ENCODE results near the gene MLC1.

Gene MLC1

GRCh38 chr22:50059881-50060262 lies 25.4 kb downstream of the MLC1 start:
- WGBS (ENCODE audit: insufficient coverage) = 94% methylated on average over 7 of the region's 7 CpGs
- Histone ChIP-seq H3K4me1 (ENCODE audit: control extremely low read depth in 1 of 4, control insufficient read depth in 4 of 4, insufficient read depth in 4 of 4, low read length in 3 of 4) (peaks cover 0 to 53% (median 28%) of the 10 kb centered on the region in 4 experiments), H3K27ac (ENCODE audit: insufficient read depth in 1 of 2, low read depth in 1 of 2, low read length in 2 of 2, poor library complexity in 1 of 2, severe bottlenecking in 2 of 2) (no peak overlapping the region), H3K4me3 (ENCODE audit: control insufficient read depth in 1 of 7, extremely low read depth in 1 of 7, insufficient read depth in 4 of 7, low read depth in 2 of 7, low read length in 6 of 7) (no peak overlapping the region), H3K27me3 (replicated peaks in 2 of 5; ENCODE audit: control insufficient read depth in 4 of 5, insufficient read depth in 5 of 5, low read length in 4 of 5) (peaks cover 0 to 16% (median 0%) of the 10 kb centered on the region in 5 experiments), H3K36me3 (ENCODE audit: control insufficient read depth in 4 of 4, insufficient read depth in 4 of 4, low read length in 3 of 4) (peaks cover 2 to 31% (median 18%) of the 10 kb centered on the region in 4 experiments), H3K9me3 (ENCODE audit: control extremely low read depth in 1 of 5, control insufficient read depth in 4 of 5, insufficient read depth in 2 of 5, low read depth in 1 of 5, low read length in 4 of 5) (no peaks in the 10 kb centered on the region)
- CTCF ChIA-PET = interaction anchor here (1.1 to 1.6 kb wide), 2 partner anchors 43 to 90 kb away, joined by 3 to 6 read pairs; no protein-coding TSS in a partner anchor
- POLR2A ChIA-PET = interaction anchor here (1.3 kb wide), 1 partner anchor 25 kb away, joined by 3 read pairs; the partner anchor contains the start of gene MLC1
- no peak for DNase-seq

- Histone ChIP-seq H3K9me3 (ENCODE audit: control extremely low read depth in 1 of 5, control insufficient read depth in 4 of 5, insufficient read depth in 2 of 5, low read depth in 1 of 5, low read length in 4 of 5) (peaks cover 0 to 1% (median 0%) of the 10 kb centered on the region in 5 experiments), H3K27ac (ENCODE audit: insufficient read depth in 1 of 2, low read depth in 1 of 2, low read length in 2 of 2, poor library complexity in 1 of 2, severe bottlenecking in 2 of 2) (no peak overlapping the region), H3K4me3 (ENCODE audit: control insufficient read depth in 1 of 7, extremely low read depth in 1 of 7, insufficient read depth in 4 of 7, low read depth in 2 of 7, low read length in 6 of 7) (peak overlapping the region in 3 of 7 experiments; percentile 6 to 62 (median 52)), H3K27me3 (replicated peaks in 2 of 5; ENCODE audit: control insufficient read depth in 4 of 5, insufficient read depth in 5 of 5, low read length in 4 of 5) (peaks cover 0 to 16% (median 0%) of the 10 kb centered on the region in 5 experiments), H3K4me1 (ENCODE audit: control extremely low read depth in 1 of 4, control insufficient read depth in 4 of 4, insufficient read depth in 4 of 4, low read length in 3 of 4) (peaks cover 0 to 53% (median 28%) of the 10 kb centered on the region in 4 experiments), H3K36me3 (ENCODE audit: control insufficient read depth in 4 of 4, insufficient read depth in 4 of 4, low read length in 3 of 4) (peaks cover 2 to 25% (median 12%) of the 10 kb centered on the region in 4 experiments)
- peak in 2 of 3 donors; percentile 53 to 55 for DNase-seq
- ChIA-PET CTCF (interaction anchor here (0.7 to 1.6 kb wide), 6 partner anchors 24 to 147 kb away, joined by 3 to 6 read pairs (median 3); no protein-coding TSS in a partner anchor), POLR2A (interaction anchor here (0.6 to 1.3 kb wide), 2 partner anchors 24 to 26 kb away, joined by 3 read pairs; partner anchors contain the start of gene MLC1)
- WGBS (ENCODE audit: insufficient coverage) = 55% methylated on average over 24 of the region's 31 CpGs
Observed at GRCh38 chr22:50058906-50059880, 26.0 kb downstream of the MLC1 start.

DNA sequence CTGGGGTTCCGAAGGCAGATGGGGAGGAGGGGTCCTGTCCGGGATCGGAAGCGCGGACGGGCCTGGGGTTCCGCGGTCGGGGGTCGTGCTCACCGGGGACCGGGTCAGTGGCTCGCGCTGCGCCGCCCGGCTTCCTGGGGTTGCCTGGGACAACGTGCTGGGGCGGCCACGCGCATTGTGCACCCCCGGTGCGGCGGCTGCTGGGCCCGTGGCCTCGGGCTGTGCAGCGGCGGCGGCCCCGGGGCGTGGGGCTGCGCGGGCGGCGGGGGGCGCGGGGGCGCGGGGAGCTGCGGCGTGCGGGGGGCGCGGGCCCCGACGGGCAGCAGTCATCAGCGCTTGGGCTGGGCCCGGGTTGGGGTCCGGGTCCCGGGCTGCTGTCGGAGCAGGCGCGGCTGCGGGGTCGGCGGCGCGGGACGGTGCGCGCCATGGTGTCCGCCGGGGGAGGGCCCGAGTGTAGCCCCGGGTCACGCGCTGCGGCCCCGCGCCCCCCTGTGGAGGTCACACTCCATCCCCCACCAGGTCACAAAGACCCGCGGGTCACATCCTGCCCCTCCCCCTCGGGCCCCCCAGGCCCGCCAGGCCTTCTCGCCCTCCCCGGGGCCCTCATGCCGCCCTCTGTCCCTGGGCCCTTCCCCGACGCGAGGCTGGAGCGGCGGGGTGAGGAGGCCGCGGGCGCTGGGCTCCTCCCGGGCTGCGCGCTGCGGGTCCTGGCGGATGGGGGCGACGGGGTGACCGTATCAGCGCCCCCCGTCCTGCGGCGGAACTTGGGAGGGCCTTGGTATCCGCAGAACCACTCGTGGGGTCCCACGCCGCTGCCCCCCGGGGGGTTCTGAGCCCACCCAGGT lies 26.9 kb downstream of the MLC1 start, which contains the start of gene TTLL8:
Gene TTLL8 (minus strand): TSS at position 238 of the 845 bp plus-strand sequence.
- peaks cover 0 to 11% (median 2%) of the 10 kb centered on the region in 5 experiments for H3K9me3 ChIP-seq (ENCODE audit: control extremely low read depth in 1 of 5, control insufficient read depth in 4 of 5, insufficient read depth in 2 of 5, low read depth in 1 of 5, low read length in 4 of 5)
- ChIA-PET POLR2A (no interaction called here), CTCF (interaction anchor here (1.1 to 1.4 kb wide), 3 partner anchors 30 to 148 kb away, joined by 3 read pairs; no protein-coding TSS in a partner anchor)
- DNase-seq = peak in 1 of 3 donors; percentile 27
- WGBS (ENCODE audit: insufficient coverage) = 9% methylated on average over 62 of the region's 102 CpGs
- H3K27me3 ChIP-seq (replicated peaks in 2 of 5; ENCODE audit: control insufficient read depth in 4 of 5, insufficient read depth in 5 of 5, low read length in 4 of 5) = peaks cover 0 to 16% (median 0%) of the 10 kb centered on the region in 5 experiments
- peaks cover 0 to 52% (median 28%) of the 10 kb centered on the region in 4 experiments for H3K4me1 ChIP-seq (ENCODE audit: control extremely low read depth in 1 of 4, control insufficient read depth in 4 of 4, insufficient read depth in 4 of 4, low read length in 3 of 4)
- peak within 1 kb of the TSS in 3 of 7 experiments; percentile 6 to 62 (median 52) for H3K4me3 ChIP-seq (ENCODE audit: control insufficient read depth in 1 of 7, extremely low read depth in 1 of 7, insufficient read depth in 4 of 7, low read depth in 2 of 7, low read length in 6 of 7)
- H3K27ac ChIP-seq (ENCODE audit: insufficient read depth in 1 of 2, low read depth in 1 of 2, low read length in 2 of 2, poor library complexity in 1 of 2, severe bottlenecking in 2 of 2) = no peak within 1 kb of the TSS
- H3K36me3 ChIP-seq (ENCODE audit: control insufficient read depth in 4 of 4, insufficient read depth in 4 of 4, low read length in 3 of 4) = peaks cover 2 to 21% (median 10%) of the 10 kb centered on the region in 4 experiments

GRCh38 chr22:50057278-50058060 lies 27.8 kb downstream of the MLC1 start:
- WGBS (ENCODE audit: insufficient coverage) = 93% methylated on average over 11 of the region's 14 CpGs
- ChIA-PET CTCF (interaction anchor here (1.1 to 1.9 kb wide), 2 partner anchors 42 to 127 kb away, joined by 3 to 4 read pairs; no protein-coding TSS in a partner anchor), POLR2A (no interaction called here)
- Histone ChIP-seq H3K4me3 (ENCODE audit: control insufficient read depth in 1 of 7, extremely low read depth in 1 of 7, insufficient read depth in 4 of 7, low read depth in 2 of 7, low read length in 6 of 7) (no peak overlapping the region), H3K9me3 (ENCODE audit: control extremely low read depth in 1 of 5, control insufficient read depth in 4 of 5, insufficient read depth in 2 of 5, low read depth in 1 of 5, low read length in 4 of 5) (peaks cover 0 to 11% (median 2%) of the 10 kb centered on the region in 5 experiments), H3K27ac (ENCODE audit: insufficient read depth in 1 of 2, low read depth in 1 of 2, low read length in 2 of 2, poor library complexity in 1 of 2, severe bottlenecking in 2 of 2) (no peak overlapping the region), H3K27me3 (replicated peaks in 2 of 5; ENCODE audit: control insufficient read depth in 4 of 5, insufficient read depth in 5 of 5, low read length in 4 of 5) (peaks cover 0 to 16% (median 0%) of the 10 kb centered on the region in 5 experiments), H3K36me3 (ENCODE audit: control insufficient read depth in 4 of 4, insufficient read depth in 4 of 4, low read length in 3 of 4) (peaks cover 0 to 18% (median 7%) of the 10 kb centered on the region in 4 experiments), H3K4me1 (ENCODE audit: control extremely low read depth in 1 of 4, control insufficient read depth in 4 of 4, insufficient read depth in 4 of 4, low read length in 3 of 4) (peaks cover 0 to 47% (median 25%) of the 10 kb centered on the region in 4 experiments)
- DNase-seq = no peak

DNA sequence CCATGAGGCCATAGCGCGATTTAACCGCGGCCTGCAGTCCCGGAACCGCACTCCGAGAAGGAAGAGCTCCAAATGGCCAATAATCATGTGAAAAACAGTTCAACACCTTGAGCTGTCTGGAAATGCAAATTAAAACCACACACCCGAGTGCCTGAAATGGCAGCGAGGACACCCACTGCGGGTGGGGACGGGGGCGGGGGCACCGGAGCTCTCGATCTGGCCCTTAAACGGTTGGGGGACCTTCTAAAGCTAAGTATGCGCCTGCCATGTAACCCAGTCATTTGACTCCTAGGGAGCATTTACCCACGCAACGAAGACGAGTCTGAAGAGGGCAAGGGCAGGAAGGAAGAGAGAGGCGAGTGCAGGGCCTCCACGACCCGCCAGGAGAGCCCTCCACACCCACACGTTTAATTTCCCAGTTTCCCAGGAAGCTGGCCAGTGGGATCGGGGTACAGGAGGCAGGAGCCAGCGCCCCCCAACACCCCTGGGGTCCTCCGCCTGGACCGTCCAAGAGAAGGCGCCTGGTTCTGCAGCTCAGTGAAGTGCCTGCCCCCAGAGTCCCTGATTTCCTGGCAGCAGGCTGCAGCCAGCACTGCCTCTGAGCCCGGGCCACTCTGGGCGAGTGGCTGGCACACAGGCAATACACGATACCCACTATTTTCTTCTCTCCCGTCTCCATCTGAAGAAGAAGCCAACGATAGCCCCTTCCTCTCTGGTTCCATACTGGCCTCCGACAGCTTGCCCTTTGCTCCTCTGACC lies 28.8 kb downstream of the MLC1 start:
- Histone ChIP-seq H3K27me3 (replicated peaks in 2 of 5; ENCODE audit: control insufficient read depth in 4 of 5, insufficient read depth in 5 of 5, low read length in 4 of 5) (peaks cover 0 to 16% (median 0%) of the 10 kb centered on the region in 5 experiments), H3K27ac (ENCODE audit: insufficient read depth in 1 of 2, low read depth in 1 of 2, low read length in 2 of 2, poor library complexity in 1 of 2, severe bottlenecking in 2 of 2) (no peak overlapping the region), H3K4me1 (ENCODE audit: control extremely low read depth in 1 of 4, control insufficient read depth in 4 of 4, insufficient read depth in 4 of 4, low read length in 3 of 4) (peaks cover 0 to 36% (median 15%) of the 10 kb centered on the region in 4 experiments), H3K4me3 (ENCODE audit: control insufficient read depth in 1 of 7, extremely low read depth in 1 of 7, insufficient read depth in 4 of 7, low read depth in 2 of 7, low read length in 6 of 7) (no peak overlapping the region), H3K9me3 (ENCODE audit: control extremely low read depth in 1 of 5, control insufficient read depth in 4 of 5, insufficient read depth in 2 of 5, low read depth in 1 of 5, low read length in 4 of 5) (peaks cover 0 to 16% (median 2%) of the 10 kb centered on the region in 5 experiments), H3K36me3 (ENCODE audit: control insufficient read depth in 4 of 4, insufficient read depth in 4 of 4, low read length in 3 of 4) (peaks cover 0 to 14% (median 7%) of the 10 kb centered on the region in 4 experiments)
- ChIA-PET CTCF (interaction anchor here (0.8 to 1.9 kb wide), 5 partner anchors 19 to 125 kb away, joined by 3 to 4 read pairs (median 3); no protein-coding TSS in a partner anchor), POLR2A (interaction anchor here (0.6 to 1.0 kb wide), 3 partner anchors 21 to 38 kb away, joined by 3 read pairs; no protein-coding TSS in a partner anchor)
- DNase-seq = no peak
- whole genome bisulfite sequencing (ENCODE audit: insufficient coverage) = 84% methylated on average over 20 of the region's 34 CpGs
